Neural cell (in vitro differentiated cells): ENCODE results near the gene LRCH1. TPM values are rescaled to one million over a fixed set of nuclear protein-coding genes. Genes with fewer than 3 reads are reported as not detected.

Experiments used
- H2AFZ ChIP-seq: fragments of 200-600, 300-800 bp; sonication (generic), shearing (Covaris generic); 2 replicates; pipeline ENCODE4 v1.6.0; 2014; ENCODE audit warnings: low read depth, mild to moderate bottlenecking, antibody characterized with exemption, low read length, moderate library complexity
- H3F3A ChIP-seq: fragments of 200-600 bp; shearing (Covaris generic); 2 replicates; pipeline ENCODE4 v1.6.1; 2016; ENCODE audit warnings: mild to moderate bottlenecking, moderate library complexity, mixed read lengths, antibody characterized with exemption, low read length; ENCODE audit not compliant: insufficient read depth, poor library complexity, severe bottlenecking
- H3K27ac ChIP-seq: fragments of 200-600, 300-800 bp; sonication (generic), shearing (Covaris generic); 2 replicates; pipeline ENCODE4 v1.5.1; 2014; ENCODE audit warnings: mild to moderate bottlenecking, low read length, moderate library complexity
- H3K27me3 ChIP-seq: fragments of 300-800, 200-600 bp; sonication (generic), shearing (Covaris generic); 2 replicates; pipeline ENCODE4 v1.6.0; 2014; ENCODE audit warnings: mild to moderate bottlenecking, low read depth, low read length, moderate library complexity; ENCODE audit not compliant: insufficient read depth
- H3K36me3 ChIP-seq: fragments of 300-800, 200-600 bp; sonication (generic), shearing (Covaris generic); 2 replicates; pipeline ENCODE4 v1.5.1; 2014; ENCODE audit warnings: mild to moderate bottlenecking, antibody characterized with exemption, low read length, moderate library complexity; ENCODE audit not compliant: insufficient read depth
- H3K4me2 ChIP-seq: fragments of 300-800, 200-600 bp; sonication (generic), shearing (Covaris generic); 2 replicates; pipeline ENCODE4 v1.6.0; 2014; ENCODE audit warnings: mild to moderate bottlenecking, low read length
- H3K4me3 ChIP-seq: fragments of 300-800, 200-600 bp; sonication (generic), shearing (Covaris generic); 2 replicates; pipeline ENCODE4 v1.5.1; 2014; ENCODE audit warnings: mild to moderate bottlenecking, low read length, moderate library complexity
- H3K79me2 ChIP-seq: fragments of 200-600 bp; shearing (Covaris generic); replicated peaks from 2 replicates; pipeline ENCODE4 v1.6.0; 2014; ENCODE audit warnings: mild to moderate bottlenecking, low read length, moderate library complexity; ENCODE audit not compliant: insufficient read depth
- H3K9ac ChIP-seq: fragments of 300-800, 200-600 bp; sonication (generic), shearing (Covaris generic); 2 replicates; pipeline ENCODE4 v1.6.1; 2016; ENCODE audit warnings: mild to moderate bottlenecking, low read length, mixed read lengths
- H3K9me2 ChIP-seq: fragments of 200-600 bp; shearing (Covaris generic); 2 replicates; pipeline ENCODE4 v1.6.1; 2016; ENCODE audit warnings: mild to moderate bottlenecking, low read length, mixed read lengths; ENCODE audit not compliant: insufficient read depth
- H3K9me3 ChIP-seq: fragments of 200-600, 300-800 bp; sonication (generic), shearing (Covaris generic); 2 replicates; pipeline ENCODE4 v1.6.1; 2016; ENCODE audit warnings: mild to moderate bottlenecking, mixed run types, low read length, moderate library complexity, mixed read lengths
- H4K20me1 ChIP-seq: fragments of 200-600 bp; shearing (Covaris generic); 2 replicates; pipeline ENCODE4 v1.6.1; 2016; ENCODE audit warnings: mild to moderate bottlenecking, mixed run types; ENCODE audit not compliant: insufficient read depth
- CTCF ChIP-seq: fragments of 450-650 bp; IDR thresholded peaks from 2 replicates; pipeline ENCODE4 v1.5.1; 2014; ENCODE audit warnings: antibody characterized with exemption, mild to moderate bottlenecking, moderate library complexity; ENCODE audit not compliant: poor library complexity, severe bottlenecking
- EP300 ChIP-seq: fragments of 450-650 bp; conservative IDR thresholded peaks from 2 replicates; pipeline ENCODE4 v1.6.1; 2014; ENCODE audit warnings: antibody characterized with exemption, mild to moderate bottlenecking, moderate library complexity; ENCODE audit not compliant: poor library complexity, severe bottlenecking
- EZH2 ChIP-seq: fragments of 200-600, 300-800 bp; shearing (Covaris generic), sonication (generic); IDR thresholded peaks from 2 replicates; pipeline ENCODE4 v1.6.1; 2014; ENCODE audit warnings: antibody characterized with exemption, low read length, borderline replicate concordance, mild to moderate bottlenecking; ENCODE audit not compliant: insufficient read depth, poor library complexity, severe bottlenecking
- MXI1 ChIP-seq: fragments of 450-650 bp; conservative IDR thresholded peaks from 2 replicates; pipeline ENCODE4 v1.6.1; 2014; ENCODE audit warnings: antibody characterized with exemption, mild to moderate bottlenecking; ENCODE audit not compliant: poor library complexity, severe bottlenecking
- POLR2AphosphoS5 ChIP-seq: IDR thresholded peaks from 2 replicates; pipeline ENCODE4 v1.6.1; 2012
- RAD21 ChIP-seq: fragments of 450-650 bp; conservative IDR thresholded peaks from 2 replicates; pipeline ENCODE4 v1.6.1; 2014; ENCODE audit warnings: antibody characterized with exemption, mild to moderate bottlenecking, moderate library complexity
- REST ChIP-seq: IDR thresholded peaks from 2 replicates; pipeline ENCODE4 v1.6.1; 2012; ENCODE audit warnings: borderline replicate concordance
- SMC3 ChIP-seq: fragments of 450-650 bp; conservative IDR thresholded peaks from 2 replicates; pipeline ENCODE4 v1.6.1; 2014; ENCODE audit warnings: antibody characterized with exemption, mild to moderate bottlenecking, moderate library complexity; ENCODE audit not compliant: poor library complexity
- TAF1 ChIP-seq: IDR thresholded peaks from 2 replicates; pipeline ENCODE4 v1.6.1; 2012; ENCODE audit warnings: low read depth
- polyA plus RNA-seq: library from polyadenylated mRNA; depleted of rRNA; stranded (reverse); fragments of >200 nt; gene quantifications from 2 replicates; pipeline ENCODE4 v1.2.3, GENCODE V29; 2014

LRCH1 gene
- polyA plus RNA-seq, 1 donor from 2014 or later, result 15.4 TPM

- Histone ChIP-seq H3K4me3 (no peak overlapping the region), H3K27ac (no peak overlapping the region), H3K79me2 (no peaks in the 10 kb centered on the region), H3K36me3 (peaks cover 13% of the 10 kb centered on the region), H3K9me3 (no peaks in the 10 kb centered on the region), H3K4me2 (no peak overlapping the region), H3F3A (no peaks in the 10 kb centered on the region), H4K20me1 (no peaks in the 10 kb centered on the region), H3K27me3 (no peaks in the 10 kb centered on the region), H2AFZ (no peak overlapping the region), H3K9me2 (no peaks in the 10 kb centered on the region), H3K9ac (no peak overlapping the region)
- TF ChIP-seq EZH2, result no peak
- TF ChIP-seq MXI1, result no peak
- no peak for TF ChIP-seq RAD21
- TF ChIP-seq EP300, result no peak
- TF ChIP-seq REST, result no peak
- TF ChIP-seq CTCF, result no peak
- no peak for TF ChIP-seq TAF1
These were observed 178.6 kb downstream of the LRCH1 start for GRCh38 chr13:46731535-46731934.

- Histone ChIP-seq H3K9ac (no peak overlapping the region), H4K20me1 (no peaks in the 10 kb centered on the region), H3K4me3 (no peak overlapping the region), H3K36me3 (peaks cover 3% of the 10 kb centered on the region), H3K9me2 (no peaks in the 10 kb centered on the region), H3K9me3 (no peaks in the 10 kb centered on the region), H3F3A (no peaks in the 10 kb centered on the region), H2AFZ (no peak overlapping the region), H3K27ac (no peak overlapping the region), H3K79me2 (no peaks in the 10 kb centered on the region), H3K4me2 (no peak overlapping the region), H3K27me3 (no peaks in the 10 kb centered on the region)
- TF ChIP-seq SMC3 (no peak), EZH2 (no peak), MXI1 (no peak), RAD21 (no peak), POLR2AphosphoS5 (no peak), TAF1 (no peak), REST (no peak), EP300 (no peak), CTCF (no peak)
These were observed 182.5 kb downstream of the LRCH1 start for GRCh38 chr13:46735425-46735824.
